Ramos (cell line): Measurements from ENCODE around the gene MUCL3.
"Not testable (repeated sequence)": the region's sequence is repeated elsewhere in the genome, so short reads cannot be mapped to it uniquely, and the experiment has no call there.

Experiments
- in situ Hi-C: fragments of 300-500 bp; cut with MboI; formaldehyde crosslinking; loops from one replicate; pipeline ENCODE4 v1.14.3; 2022; ENCODE audit warnings: low sequenced_read_pairs; ENCODE audit not compliant: unreplicated experiment

MUCL3 gene

DNA sequence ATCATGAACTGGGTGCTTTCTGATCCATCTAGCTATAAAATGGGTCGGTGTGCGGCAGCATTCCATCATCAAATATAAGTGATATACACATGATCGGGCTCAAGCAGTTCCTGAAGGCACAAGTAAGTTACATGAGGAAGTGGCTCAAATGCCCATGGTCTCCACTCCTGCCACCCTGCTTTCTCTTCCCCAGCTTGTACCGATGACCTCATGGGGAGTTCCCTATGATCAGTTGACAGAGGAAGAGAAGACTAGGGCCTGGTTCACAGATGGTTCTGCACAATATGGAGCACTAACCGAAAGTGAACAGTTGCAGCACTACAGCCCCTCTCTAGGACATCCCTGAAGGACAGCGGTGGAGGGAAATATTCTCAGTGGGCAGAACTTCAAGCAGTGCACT lies 28.4 kb downstream of the MUCL3 start:
- in situ Hi-C loops: not testable (repeated sequence)

DNA sequence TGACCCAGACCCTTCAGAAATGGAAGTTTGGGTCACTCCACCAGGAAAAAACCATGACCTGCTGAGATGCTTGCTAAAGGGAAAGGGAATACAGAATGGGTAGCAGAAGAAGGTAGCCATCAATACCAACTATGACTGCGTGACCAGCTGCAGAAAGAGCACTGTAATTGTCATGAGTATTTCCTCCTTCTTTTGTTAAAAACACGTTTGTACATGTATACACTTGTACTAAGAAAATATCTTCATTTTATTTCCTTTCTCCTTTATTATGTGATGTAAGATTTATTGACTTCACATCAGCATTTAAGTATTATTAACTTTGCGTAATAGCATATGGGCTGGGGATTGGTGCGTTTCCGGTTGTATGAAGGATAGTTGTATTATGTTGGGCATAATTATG lies 30.2 kb downstream of the MUCL3 start:
- in situ Hi-C loops: no loop called here

DNA sequence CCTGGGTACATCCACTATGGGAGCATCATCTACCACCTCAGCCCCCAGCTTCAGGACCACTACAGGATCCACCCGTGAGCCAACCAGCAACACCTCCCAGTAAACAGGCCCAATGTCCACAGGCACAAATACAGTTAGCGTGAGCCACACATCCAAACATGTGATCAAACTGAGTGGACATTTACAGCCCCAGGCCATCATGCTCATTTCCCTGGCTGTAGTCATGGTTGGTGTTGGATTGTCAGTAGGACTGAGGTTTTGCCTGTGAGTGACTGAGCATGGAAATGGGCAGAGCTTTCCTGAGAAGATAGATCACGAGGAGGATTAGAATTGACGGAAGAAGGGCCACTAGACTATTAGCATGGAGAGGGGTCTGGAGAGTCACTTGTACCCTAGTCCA lies 32.0 kb downstream of the MUCL3 start:
- in situ Hi-C loops: no loop called here

DNA sequence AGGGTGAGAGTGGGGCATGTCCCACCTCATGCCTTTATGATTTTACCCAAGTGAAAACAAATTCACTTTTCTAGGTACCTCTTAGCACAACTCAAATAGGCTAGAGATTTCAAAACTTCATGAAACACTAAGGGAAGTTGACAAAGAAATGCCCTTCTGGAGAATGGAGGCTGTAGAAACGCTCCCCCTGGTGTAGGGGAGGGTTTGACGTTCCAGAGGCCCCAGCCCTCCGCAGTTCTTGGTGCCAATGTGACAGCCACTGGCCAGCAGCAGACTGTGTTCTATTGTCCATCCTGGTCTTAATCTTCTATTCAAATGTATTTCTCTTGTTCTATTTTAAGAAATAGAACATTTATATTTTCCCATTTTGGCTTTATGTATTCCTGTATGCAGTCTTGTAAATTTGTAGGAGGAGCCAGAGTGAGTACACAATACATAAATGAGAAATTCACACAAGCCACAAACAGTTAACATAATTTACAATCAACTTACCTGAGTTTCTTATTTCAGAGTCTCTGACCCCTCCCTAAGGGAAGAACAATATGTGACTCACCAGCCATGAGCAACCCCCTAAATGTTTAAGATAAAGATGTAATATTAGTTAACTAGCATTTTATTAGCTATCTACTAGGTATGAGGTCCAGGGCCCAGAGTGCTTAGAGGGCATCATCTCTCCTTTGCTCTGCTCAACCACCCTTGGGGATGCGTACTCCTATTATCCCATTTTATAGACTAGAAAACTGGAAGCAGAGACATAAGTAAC lies 33.9 kb downstream of the MUCL3 start:
- in situ Hi-C loops: no loop called here

DNA sequence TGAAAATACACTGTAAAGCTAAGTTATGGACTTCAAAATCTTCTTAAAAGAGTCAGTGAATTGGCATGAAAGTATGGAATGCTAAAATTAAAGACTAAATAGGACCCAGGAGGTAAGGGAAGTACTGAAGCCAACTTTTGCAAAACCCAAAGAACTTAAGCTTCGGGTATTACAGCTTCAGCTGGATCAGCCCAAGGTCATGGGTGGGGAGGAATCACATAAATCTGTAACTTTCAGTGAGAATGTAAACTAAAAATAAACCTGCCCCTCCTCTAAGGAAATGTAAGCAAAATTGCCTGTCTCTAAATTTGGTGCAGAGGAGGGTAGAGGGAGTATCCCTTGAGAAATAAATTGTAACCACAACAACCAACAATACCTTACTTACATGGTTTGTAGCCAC lies 38.4 kb downstream of the MUCL3 start:
- in situ Hi-C loops: no loop called here

DNA sequence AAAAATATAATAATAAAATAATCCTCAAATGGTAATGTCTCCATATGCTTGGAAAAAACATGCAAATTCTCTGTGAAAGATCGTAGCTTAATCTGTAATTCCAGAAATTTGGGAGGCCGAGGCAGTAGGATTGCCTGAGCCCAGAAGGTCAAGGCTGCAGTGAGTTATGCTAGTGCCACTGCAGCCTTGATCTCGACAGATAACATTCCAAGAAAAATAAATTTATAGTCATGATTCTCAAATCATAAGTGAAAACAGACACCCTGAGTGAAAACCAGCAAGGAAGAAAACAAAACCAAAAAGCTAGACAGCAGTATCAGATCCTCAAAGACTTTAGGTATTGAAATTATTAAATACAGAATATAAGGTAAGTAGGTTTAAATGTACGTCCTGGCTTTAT lies 38.9 kb downstream of the MUCL3 start:
- in situ Hi-C loops: no loop called here

DNA sequence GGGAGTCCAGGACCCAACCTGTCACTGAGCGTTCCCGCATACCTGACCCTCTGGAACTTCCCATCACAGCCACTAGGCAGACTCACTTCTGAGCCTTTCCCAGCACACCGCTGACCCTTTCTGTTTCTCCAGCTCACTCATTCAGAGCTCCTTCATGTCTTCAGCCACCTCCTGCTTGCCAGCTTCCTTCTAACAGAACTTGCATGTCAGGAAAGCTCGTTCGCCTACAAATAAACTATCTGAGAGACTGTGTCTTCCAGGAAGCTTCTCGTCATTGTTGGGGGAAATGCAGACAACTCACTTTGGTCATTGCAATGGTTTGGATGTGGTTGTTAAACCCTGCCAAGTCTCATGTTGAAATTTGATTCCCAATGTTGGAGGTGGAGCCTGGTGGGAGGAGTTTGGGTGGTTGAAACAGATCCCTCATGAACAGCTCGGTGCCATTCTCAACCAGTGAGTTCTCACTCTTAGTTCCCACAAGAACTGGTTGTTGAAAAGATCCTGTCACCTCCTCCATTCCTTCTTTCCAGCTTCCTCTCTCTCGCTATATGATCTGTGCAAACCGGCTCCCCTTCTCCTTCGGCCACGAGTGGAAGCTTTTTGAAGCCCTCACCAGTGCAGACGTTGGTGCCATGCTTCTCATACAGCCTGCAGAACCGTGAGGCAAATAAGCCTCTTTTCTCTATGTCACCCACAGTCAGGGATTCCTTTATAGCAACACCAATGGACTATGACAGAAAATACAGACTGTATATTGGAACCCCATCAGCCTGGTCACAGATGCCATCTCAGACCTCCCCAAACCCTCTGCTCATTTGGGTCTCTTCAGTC lies 41.4 kb downstream of the MUCL3 start:
- in situ Hi-C loops: no loop called here

DNA sequence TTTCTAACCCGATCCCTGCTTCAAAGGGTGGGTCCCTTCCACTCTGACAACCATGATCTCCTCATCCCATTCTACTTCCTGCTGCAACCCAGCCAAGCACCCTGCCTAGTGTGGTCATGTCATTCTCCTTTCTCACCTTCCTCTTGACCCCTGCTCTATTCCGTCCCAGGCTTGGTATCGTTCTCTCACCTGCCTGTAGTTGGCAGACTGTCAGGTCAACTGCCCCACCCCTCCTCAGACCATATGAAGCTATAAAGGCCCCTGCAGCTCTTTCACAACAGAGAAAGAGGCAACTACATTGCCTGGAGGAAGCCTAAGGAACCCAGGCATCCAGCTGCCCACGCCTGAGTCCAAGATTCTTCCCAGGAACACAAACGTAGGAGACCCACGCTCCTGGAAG lies 42.7 kb downstream of the MUCL3 start, which contains the start of gene MUC21:
MUC21 (plus strand) TSS at position 280 of the 400 bp plus-strand sequence. CDS start 241 bp downstream, outside the sequence.
- in situ Hi-C loops: no loop called here

DNA sequence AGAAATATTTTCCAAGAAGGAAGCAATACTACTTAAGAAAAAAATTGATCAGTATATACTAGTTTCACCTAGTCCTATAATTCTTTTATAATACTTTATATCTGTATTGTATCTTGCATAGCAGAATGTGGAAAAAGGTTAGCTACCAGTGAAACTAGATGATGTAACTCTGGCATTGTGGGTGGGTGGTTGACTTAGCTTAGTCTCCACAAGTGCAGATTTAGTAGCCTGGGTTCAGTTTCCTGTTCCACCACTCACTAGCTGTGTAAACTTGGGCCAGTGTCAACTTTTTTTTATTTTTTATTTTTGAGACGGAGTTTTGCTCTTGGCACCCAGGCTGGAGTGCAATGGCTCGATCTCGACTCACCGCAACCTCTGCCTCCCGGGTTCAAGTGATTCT lies 44.7 kb downstream of the MUCL3 start:
- in situ Hi-C loops: no loop called here

DNA sequence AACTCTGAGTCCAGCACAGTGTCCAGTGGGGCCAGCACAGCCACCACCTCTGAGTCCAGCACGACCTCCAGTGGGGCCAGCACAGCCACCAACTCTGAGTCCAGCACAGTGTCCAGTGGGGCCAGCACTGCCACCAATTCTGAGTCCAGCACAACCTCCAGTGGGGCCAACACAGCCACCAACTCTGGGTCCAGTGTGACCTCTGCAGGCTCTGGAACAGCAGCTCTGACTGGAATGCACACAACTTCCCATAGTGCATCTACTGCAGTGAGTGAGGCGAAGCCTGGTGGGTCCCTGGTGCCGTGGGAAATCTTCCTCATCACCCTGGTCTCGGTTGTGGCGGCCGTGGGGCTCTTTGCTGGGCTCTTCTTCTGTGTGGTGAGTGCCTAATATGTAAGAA lies 46.5 kb downstream of the MUCL3 start:
- in situ Hi-C loops: no loop called here

DNA sequence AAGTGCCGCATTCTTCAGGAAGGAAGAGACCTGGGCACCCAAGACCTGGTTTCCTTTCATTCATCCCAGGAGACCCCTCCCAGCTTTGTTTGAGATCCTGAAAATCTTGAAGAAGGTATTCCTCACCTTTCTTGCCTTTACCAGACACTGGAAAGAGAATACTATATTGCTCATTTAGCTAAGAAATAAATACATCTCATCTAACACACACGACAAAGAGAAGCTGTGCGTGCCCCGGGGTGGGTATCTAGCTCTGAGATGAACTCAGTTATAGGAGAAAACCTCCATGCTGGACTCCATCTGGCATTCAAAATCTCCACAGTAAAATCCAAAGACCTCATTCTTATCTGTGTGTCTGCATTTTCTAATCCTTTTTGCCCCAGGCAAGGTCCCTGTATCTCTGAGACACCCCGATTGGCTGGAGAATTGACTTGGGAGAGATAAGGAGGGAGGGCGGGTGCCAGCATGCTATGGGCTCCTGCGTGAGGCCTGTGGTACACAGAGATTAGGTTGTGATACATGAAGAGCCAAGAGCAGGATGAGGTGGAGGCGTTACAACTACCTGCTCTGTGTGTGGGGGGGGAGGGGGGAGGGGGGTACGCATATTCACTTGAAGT lies 47.5 kb downstream of the MUCL3 start:
- in situ Hi-C loops: no loop called here

DNA sequence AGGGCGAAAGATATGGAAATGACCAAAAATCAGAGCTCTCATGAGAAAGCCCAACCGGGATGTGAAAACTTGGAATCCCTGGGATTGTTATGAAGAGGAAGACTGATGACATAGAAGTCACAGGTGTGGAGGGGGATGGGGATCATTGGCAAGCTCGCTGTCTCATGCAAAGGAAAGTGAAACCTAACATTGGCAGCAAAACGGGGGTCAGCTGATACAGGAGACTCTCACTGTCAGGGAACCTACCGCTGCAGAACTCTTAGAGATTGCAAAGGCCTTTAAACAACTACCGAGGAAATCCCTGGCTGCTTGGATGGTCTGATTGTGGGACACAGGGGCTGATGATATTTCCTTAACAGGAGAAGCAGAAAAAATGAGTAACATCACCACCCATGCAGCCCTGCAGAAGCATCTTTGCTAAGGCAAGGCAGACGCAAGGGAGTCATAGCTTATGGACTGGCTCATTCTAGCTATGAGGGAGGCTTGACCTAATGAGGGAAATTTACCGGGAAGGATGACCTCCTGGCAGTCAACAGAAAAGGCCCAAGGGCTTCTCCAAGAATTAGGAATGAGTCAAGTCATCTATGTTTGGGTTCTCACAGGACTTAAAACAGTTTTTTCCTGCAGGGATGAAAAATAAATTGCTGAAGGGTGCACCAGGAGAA lies 49.8 kb downstream of the MUCL3 start:
- in situ Hi-C loops: no loop called here

DNA sequence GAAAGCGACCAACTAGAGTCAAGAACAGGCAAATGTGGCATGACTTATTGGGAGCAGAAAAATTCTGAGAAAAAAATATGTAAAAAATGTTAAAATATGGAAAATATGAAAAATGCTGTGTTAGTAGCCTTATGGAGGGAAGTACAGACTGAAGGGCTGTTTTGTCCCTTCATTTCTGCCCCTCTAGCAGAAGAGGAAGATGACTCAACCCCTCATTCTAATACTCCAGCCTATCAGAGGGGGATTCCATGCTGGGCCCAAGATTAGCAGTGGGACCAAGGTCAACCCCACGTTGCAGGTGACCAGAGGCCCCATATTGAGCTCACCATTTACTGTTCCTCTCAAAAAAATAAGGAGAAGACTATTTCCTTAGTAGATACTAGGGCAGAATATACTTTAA lies 51.1 kb downstream of the MUCL3 start:
- in situ Hi-C loops: no loop called here

DNA sequence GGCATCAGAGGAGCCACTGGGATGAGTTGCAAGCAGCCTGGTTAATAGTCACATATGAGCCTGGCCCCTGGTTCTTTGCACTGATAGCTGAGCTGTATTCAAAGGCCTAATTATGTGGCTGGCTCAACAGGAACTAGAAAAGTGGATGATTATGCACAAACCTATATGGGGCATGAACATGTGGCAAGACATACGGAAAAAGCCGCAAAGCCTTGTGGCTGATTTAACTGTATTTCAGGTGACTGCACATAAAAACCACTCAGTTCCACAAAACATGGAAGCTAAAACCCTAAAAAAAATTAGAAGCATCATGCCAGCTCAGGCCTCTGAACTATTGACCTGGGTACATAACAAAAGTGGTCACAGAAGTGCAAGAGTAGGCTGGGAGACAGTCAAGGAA lies 56.5 kb downstream of the MUCL3 start:
- in situ Hi-C loops: no loop called here

DNA sequence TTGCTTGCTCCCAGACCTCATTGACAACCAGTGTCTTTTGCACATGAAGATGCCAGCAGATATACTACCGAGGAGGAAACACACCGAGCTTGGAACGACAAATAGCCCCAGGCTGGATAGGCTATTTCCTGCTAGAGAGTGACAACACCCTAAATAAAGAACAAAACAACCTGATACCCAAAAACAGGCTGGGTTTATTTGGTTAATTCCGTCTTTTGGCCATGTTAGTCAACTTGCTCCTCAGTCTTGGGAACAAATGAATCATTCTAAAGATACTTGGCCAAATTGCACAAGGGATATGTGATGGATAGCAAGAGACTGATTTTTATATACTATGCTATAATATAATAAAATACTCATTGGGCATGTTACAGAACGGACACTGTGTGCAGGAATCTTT lies 58.0 kb downstream of the MUCL3 start:
- in situ Hi-C loops: no loop called here

DNA sequence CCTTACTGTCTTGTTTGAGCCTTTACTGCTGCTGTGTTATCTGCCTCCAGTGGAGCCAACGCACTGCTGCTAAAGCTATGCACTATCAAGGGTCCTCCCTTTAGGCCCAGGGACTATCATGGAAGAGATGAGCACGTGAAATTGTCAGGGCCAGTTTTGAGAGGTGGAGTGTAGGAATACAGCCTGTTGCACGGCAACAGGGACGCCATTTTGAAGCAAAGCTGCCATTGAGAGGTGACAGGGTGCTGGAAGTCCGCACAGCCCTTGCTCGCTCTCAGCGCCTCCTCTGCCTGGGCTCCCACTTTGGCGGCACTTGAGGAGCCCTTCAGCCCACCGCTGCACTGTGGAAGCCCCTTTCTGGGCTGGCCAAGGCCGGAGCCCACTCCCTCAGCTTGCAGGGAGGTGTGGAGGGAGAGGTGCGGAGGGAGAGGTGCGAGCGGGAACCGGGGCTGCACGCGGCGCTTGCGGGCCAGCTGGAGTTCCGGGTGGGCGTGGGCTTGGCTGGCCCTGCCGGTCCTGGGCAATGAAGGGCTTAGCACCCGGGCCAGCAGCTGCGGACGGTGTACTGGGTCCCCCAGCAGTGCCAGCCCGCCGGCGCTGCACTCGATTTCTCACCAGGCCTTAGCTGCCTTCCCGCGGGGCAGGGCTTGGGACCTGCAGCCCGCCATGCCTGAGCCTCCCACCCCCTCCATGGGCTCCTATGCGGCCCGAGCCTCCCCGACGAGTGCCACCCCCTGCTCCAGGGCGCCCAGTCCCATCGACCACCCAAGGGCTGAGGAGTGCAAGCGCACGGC lies 59.5 kb downstream of the MUCL3 start:
- in situ Hi-C loops: not testable (repeated sequence)

DNA sequence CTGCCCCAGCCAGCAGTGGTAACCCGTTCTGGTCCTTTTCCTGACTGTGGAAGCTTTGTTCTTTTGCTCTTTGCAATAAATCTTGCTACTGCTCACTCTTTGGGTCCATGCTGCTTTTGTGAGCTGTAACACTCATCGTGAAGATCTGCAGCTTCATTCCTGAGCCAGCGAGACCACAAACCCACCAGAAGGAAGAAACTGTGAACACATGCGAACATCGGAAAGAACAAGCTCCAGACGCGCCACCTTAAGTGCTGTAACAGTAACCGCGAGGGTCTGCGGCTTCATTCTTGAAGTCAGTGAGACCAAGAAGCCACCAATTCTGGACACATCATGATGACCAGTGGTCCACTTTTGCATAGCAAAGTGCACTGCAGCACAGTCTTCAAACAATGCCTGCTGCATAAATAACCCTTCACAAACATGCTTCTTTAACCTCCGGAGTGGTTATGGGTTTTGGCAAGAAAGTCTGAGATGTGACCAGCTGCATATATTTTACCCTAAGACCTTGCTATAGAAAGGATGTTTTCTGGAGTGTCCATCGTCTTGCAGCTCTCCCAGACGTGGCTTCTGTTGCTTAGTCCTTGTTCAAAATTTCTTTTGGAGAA lies 60.6 kb downstream of the MUCL3 start:
- in situ Hi-C loops: no loop called here

DNA sequence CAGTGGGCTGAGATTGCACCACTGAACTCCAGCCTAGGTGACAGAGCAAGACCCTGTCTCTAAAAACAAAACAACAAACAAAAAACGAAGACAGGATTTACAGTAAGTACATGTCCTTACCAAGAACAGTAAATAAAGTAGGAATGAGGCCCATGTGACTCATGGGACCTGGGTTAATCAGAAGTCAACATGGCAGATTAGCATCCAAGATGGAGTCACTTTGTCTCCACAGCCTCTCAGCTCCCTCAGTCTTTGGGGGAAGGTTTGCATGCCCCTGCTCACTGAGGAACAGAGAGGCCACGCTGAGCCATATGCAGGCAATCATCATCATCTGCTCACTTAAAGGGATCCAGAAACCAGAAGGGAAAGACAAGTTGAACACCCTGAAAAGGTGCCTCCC lies 61.7 kb downstream of the MUCL3 start:
- in situ Hi-C loops: no loop called here
